ENCODE data around the gene SLCO3A1.

DNA sequence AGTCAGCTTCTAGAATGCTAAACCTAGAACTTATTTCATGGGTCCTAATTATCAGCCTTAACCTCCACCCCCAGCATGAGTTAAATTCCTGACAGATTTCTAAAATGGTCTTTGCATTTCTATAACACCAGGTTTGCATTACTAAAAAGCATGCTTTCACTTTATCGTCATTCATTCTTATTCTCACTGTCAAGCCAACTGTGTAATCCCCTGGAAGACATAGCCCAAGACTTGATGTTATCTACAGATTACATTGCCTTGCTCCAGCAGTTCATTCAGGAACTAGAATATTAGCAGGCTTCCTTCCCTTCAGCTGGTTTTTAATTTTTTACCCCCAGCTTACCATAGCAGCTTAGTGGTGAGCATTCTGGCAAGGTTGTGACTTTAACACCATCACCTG lies 184.0 kb downstream of the SLCO3A1 start:
- TF ChIP-seq, protein P1, sequence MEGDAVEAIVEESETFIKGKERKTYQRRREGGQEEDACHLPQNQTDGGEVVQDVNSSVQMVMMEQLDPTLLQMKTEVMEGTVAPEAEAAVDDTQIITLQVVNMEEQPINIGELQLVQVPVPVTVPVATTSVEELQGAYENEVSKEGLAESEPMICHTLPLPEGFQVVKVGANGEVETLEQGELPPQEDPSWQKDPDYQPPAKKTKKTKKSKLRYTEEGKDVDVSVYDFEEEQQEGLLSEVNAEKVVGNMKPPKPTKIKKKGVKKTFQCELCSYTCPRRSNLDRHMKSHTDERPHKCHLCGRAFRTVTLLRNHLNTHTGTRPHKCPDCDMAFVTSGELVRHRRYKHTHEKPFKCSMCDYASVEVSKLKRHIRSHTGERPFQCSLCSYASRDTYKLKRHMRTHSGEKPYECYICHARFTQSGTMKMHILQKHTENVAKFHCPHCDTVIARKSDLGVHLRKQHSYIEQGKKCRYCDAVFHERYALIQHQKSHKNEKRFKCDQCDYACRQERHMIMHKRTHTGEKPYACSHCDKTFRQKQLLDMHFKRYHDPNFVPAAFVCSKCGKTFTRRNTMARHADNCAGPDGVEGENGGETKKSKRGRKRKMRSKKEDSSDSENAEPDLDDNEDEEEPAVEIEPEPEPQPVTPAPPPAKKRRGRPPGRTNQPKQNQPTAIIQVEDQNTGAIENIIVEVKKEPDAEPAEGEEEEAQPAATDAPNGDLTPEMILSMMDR (IDR thresholded peaks at IDR 0.05): no peak
- TF ChIP-seq POLR2A (IDR thresholded peaks at IDR 0.05): no peak

All from adrenal gland (tissue), 5 donors.